G401.6 (cell line): ENCODE measurements around the gene KRT77.

ENCODE experiments used
- FAIRE-seq: peaks from 2 replicates; lab custom pipeline; 2012; peaks lifted over from hg19 to GRCh38; lab: Jason Lieb, UNC

KRT77 gene

GRCh38 chr12:52651726-52652261, 51.5 kb downstream of the KRT77 start, which contains the start of gene KRT2:
Gene KRT2 (minus strand): TSS chr12:52652211. CDS start chr12:52652142, 69 bp downstream.
- no peak for FAIRE-seq

DNA sequence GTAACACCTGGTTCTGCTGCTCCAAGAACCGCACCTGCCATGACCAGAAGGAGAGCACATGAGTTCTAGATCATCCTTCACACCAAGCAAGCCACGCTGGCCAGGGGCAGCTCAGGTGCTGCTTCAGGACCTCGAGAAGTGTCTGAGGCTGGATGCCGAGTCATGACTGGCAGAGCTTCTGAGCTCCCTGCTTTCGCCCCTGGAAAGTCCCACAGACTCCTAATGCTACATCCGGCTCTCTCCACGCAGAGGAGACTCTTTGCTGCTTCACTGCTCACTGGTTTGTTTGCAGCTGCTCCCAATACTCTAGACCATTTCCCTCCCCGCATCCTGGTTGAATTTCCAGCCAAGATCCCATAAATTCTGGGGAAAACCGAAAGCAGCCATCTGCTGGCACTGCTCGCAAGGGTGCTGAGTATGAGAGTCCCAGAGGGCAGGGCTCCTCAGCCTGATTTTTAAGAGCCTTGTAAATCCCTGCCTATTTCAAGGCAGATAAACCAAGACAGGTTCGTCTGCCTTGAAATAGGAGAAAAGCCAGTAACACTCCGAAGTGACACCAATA, 52.7 kb downstream of the KRT77 start:
- no peak for FAIRE-seq

DNA sequence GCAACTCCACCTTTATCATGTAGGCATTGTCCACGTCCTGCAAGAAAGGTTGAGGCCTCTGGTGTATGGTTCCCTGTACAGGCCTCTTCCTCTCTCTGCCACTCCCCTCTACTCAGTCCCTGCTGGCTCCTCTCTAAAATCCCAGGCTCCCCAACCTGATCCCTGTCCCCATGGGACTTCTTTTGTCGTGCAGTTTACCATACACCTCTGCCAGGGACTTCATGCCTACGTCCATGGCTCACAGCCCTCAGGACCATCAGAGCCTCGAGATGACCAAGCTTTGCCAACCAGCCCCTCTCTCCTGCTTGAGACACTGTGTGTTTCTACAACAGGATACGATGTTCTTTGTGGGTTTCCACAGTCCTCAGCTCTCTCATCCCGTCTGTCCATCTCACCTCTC, 54.3 kb downstream of the KRT77 start:
- no peak for FAIRE-seq

- no peak for FAIRE-seq
Measured at GRCh38 chr12:52648012-52648550, 55.2 kb downstream of the KRT77 start.

- FAIRE-seq, result no peak
Measured at GRCh38 chr12:52647601-52648000, 55.7 kb downstream of the KRT77 start.

DNA sequence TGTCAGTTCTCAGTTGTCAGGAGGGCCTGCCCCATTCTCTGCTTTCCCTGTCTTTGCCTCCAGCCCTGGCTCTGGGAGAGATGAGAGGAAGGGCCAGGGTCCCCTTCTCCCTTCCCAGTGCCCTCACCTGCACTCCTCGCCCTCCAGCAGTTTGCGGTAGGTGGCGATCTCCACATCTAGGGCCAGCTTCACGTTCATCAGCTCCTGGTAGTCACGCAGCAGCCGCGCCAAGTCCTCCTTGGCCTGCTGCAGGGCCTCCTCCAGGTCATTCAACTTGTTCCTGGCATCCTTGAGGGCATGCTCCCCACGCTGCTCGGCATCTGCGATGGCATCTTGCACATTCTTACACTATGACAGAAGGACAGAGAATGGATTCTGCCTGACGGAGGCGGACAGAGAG, 56.7 kb downstream of the KRT77 start:
- no peak for FAIRE-seq

DNA sequence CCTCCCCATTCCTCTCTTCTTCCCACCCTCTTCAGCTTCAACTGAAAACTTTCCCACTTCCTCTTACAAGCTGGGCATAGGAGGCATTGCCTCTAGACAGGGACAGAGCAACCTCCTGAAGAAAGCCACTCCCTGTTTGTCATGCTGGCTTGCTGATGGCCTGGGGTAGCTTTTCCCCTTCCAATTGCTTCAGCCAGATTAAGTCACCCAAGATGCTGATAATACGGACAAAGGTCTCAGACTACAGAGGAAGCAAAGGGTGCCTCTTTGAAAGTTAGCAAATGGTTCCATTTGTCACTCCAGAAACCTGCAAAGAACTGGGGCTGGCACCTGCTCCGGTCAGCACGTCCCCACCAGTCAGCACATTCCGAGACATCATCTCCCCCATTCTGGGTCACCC, 57.3 kb downstream of the KRT77 start:
- no peak for FAIRE-seq

DNA sequence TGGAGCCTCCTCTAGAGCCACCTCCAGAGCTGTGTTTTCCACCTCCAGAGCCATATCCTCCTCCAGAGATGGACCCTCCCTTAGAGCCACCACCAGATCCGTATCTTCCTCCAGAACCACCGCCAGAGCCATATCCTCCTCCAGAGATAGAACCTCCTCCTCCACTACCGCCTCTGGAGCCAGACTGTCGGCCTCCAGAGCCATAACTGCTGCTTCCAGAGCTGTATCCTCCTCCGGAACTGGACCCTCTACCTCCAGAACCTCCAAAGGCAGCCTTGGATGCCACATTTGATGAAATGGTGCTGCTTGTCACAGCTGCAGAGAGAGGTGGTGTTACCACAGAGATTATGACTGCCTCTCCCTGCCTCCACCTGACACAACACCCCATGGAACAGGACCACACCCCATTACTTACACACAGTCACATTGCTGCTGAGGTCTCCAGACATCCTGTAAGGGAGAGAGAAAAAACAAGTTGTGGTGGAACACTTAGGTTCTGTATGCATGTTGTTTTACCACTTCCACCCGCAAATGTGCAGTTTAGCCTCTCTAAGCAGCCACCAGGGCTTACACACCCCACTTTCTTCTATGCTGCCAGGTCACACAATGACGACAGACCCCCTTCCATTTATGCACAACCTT, 58.1 kb downstream of the KRT77 start:
- FAIRE-seq, result no peak

- FAIRE-seq, result no peak
Measured at GRCh38 chr12:52644078-52644415, 59.3 kb downstream of the KRT77 start.

- FAIRE-seq, result no peak
Measured at GRCh38 chr12:52643233-52644077, 59.9 kb downstream of the KRT77 start.

- no peak for FAIRE-seq
Measured at GRCh38 chr12:52641468-52641867, 61.9 kb downstream of the KRT77 start.
